Femur (tissue), 1 donor: ENCODE results near the gene GMDS.
A peak's percentile ranks its signal among the peaks of the same experiment; 100 is the strongest.

Experiments
- DNase-seq: peaks from one replicate; pipeline ENCODE4 v3.0.0-alpha.2; 2017

GMDS gene

DNA sequence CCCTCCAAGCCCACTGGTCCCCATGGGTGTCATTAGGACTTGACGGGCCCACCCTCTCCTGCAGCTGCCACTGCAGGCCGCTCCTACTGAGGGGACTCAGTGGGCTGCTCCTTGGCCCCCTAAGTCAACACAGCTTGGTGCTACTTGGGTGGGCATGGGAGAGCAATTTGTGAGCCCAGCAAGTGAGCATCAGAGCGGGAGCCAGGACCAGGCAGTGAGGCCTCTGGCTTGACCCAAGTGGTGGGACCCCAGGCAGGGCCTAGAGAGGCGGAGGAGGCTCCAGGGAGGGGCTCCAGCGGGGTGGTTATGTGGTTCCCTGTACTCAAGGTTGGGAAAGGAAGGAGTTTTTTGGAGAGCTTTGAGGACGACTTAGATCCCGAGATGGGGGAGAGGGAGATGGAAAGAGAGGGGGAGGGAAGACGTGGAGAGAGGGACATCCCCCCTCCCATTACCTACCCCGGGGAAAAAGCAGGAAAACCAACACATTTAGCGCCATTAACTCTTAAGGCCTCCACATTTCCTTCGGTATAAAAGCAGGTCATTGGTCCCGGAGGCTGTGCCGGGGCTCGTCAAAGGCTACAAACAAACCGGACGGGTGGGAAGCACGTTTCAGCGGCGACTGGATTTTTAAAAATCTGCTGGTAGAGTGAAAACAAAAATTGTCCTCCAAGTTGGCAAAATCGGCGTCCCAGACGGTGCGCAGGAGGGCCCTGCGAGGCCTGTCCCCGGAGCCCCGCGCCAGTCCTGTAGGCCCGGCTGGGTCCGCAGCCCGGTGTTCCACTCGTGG, 626.9 kb downstream of the GMDS start:
- peak; percentile 40 for DNase-seq

DNA sequence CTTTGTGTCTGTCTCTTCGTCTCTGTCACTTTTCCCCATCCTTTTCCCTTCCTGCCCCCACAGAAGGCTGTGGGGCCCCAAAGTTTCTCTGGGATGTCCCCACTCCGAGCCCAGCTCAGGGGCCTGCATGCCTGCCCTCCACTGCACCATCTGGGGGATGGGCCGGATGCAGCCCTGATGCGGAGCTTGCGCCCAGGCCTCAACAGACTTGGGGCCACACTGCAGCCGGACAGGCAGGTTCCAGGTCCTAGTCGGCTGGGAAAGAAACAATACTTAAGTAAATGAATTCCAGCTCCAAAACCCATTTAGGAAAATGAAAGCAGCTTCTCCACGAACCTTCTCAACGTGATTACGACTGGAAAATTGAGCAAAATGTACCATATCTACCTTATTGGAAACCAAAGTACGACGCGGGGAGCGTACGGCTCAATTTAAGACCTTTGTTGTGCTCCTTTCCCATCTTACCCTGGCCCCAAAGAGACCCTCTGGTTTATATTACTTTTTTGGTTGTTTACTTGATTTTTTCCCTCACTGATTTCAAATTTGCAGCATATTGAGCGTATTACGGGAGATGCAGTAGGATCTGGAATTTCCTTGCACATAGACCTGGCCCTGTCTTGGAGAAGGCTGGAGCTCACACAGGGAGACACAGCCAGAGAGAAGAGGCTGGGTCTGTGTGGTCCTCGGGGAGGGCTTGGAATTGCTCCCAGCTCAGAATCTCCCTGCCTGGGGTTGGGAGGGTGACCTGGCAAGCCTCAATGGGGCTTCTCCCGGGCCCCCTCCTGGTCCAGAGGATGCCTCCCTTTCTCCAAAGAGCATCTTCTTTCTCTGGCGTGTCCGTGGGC, 627.7 kb downstream of the GMDS start:
- peak; percentile 50 for DNase-seq

DNA sequence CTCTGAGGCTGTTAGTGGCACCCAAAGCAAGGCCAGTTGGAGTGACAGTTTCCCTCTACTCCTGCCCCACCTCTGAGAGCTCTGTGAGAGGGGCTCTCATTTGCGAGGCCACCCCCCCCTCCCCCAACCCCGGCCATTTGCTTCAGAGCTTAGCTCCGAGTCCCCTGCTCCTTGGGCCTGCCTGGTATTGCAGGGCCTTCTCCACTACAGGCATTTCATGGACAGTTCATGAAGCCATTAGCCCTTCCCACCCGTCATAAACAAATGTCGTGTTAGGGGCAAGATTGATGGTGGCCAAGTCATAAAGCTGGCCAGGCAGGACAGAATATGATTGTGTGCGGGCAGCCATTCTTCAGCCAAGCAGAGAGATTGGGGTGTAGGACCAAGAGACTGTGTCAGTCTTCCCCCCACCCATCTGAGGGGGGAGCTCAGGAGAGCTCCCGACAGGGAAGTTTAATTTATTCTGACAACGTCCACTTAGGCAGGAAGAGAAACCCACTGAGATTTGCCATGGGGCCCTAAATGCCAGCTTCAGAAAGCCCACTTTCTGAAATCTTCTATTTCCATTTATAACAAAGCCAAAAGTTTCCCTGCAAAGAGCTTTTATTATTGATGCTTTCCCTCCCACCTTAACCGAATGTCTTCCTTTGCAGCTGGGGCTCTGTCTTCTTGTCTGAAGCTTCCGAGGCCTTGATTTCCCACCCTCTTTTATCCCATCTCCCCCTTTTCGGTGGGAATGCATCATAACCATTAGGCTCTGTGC, 628.5 kb downstream of the GMDS start:
- no peak for DNase-seq

DNA sequence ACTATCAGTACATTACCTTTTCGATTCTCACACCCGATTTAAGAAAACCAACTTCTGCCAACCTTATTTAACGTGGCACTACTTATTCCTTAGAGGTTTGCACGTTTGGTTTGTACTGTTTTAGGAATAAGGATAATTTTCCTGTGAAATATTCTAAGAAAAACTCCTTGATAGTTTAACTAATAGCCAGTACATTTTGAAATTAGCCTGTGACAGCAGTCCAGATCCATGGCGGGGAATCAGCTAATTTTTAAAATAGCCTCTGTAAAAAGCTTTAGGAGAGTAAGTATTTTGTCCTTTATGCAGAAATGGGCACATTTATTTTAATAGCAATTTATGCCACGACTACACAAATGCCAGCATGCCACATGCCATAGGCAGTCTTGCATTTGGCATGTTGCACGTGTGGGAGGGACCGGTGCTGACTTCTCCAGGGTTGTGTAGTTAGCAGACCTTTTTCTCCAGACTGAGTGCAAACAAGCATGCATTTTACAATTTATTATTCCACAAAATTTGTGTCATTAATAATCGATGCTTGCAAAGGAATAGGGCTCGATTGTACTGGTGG, 629.5 kb downstream of the GMDS start:
- peak; percentile 49 for DNase-seq

DNA sequence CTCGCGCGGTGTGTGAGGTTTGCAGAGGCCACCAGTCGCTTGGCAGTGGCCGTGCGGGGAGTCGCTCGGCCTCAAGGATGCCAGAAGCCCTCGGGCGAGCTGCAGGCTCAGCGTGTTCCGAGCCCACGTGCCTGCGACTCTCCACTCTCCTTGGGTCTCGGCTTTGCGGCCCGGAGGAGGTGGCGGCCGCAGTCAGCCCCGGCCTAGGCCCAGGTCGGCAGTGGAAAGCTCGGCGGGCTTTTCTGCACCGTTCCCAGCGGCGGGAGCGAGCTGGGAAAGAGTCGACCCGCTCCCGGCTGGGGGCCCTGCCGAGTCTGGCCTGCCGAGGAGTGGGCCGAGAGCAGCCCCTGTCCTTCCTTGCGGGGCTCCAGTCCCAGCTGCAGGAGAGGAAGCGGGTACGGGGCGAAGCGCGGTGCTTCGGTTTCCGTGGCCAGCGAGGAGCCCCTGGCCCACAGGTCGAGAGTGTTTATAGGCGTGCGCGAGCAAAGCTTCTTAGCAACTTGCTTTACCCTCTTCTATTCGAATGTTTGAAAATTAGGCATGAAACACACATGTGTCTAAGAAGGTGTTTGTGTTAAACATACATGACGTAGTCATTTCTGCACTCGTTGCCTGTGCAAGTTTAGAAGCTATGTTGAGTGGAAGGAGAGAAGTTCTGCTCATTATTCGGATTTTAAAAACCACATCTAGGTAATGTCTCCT, 630.1 kb downstream of the GMDS start:
- DNase-seq: no peak

DNA sequence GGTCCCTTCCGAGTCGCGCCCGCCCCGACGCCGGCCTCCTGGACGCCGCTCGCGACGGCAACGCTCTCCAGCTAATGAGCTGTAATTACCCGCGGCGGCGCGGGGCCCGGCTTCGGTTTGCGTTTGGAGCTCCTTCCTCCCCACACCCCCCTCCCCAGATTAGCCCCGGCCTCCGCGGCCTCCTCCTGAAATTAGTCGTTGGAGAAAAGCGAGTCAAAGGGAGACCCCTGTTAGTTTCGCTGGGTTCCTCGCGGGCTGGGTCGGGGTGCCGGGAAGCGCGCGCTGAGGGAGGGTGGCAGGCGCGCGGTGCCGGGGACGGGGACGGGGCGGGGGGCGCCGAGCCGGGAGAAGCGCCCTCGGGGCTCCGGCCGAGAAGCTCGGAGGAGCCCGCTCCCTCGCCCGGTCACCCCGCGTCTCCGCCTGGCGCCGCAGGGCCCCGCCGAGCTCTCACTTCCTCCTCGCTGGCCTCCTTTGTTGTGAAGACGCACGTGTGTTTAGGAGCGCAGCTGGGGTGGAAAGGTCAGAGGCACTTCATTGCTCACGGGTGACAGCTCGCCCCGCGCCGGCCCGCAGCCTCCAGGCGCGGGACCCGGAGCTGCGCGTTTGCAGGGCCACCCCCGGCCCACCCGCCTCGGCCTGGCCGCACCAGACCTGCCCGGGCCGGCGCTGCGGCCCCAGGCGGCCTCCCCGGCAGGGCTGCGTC, 630.8 kb downstream of the GMDS start:
- DNase-seq: peak; percentile 46

DNA sequence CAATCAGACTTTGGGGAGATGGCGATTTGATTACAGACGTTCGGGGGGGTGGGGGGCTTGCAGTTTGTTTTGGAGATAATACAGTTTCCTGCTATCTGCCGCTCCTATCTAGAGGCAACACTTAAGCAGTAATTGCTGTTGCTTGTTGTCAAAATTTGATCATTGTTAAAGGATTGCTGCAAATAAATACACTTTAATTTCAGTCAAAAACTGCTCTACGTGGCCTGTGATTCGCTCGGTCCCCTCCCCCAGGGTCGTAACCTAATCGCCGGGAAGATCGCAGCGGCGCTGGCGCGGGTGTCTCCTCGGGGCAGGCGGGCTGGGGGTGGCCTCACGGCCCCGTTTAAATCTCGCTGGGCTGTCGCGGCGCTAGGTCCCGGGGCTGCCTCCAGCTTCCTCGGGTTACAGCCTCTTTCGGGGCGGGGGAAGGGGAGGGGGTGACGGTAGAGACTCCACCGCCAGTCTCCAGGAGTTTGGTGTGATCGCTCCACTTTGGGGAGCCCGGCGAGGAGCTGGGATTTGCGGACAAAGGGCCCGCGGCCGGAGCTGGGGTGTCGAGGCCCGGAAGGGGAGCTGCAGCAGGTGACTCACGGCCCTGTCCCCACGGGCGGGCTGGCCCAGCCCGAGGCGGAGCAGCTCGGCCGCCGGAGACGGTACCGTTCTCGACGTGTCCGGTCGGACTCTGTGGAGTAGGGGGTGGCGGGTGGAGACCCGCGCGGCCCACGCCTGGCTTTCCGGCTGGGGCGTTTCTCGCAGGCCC, 631.5 kb downstream of the GMDS start:
- peak; percentile 71 for DNase-seq

DNA sequence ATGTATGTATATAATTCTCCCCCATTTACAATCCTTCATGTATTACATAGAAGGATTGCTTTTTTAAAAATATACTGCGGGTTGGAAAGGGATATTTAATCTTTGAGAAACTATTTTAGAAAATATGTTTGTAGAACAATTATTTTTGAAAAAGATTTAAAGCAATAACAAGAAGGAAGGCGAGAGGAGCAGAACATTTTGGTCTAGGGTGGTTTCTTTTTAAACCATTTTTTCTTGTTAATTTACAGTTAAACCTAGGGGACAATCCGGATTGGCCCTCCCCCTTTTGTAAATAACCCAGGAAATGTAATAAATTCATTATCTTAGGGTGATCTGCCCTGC, 632.1 kb downstream of the GMDS start:
- no peak for DNase-seq

DNA sequence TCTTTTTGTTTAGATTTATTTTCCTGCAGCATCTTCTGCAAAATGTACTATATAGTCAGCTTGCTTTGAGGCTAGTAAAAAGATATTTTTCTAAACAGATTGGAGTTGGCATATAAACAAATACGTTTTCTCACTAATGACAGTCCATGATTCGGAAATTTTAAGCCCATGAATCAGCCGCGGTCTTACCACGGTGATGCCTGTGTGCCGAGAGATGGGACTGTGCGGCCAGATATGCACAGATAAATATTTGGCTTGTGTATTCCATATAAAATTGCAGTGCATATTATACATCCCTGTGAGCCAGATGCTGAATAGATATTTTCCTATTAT, 632.5 kb downstream of the GMDS start:
- no peak for DNase-seq

DNA sequence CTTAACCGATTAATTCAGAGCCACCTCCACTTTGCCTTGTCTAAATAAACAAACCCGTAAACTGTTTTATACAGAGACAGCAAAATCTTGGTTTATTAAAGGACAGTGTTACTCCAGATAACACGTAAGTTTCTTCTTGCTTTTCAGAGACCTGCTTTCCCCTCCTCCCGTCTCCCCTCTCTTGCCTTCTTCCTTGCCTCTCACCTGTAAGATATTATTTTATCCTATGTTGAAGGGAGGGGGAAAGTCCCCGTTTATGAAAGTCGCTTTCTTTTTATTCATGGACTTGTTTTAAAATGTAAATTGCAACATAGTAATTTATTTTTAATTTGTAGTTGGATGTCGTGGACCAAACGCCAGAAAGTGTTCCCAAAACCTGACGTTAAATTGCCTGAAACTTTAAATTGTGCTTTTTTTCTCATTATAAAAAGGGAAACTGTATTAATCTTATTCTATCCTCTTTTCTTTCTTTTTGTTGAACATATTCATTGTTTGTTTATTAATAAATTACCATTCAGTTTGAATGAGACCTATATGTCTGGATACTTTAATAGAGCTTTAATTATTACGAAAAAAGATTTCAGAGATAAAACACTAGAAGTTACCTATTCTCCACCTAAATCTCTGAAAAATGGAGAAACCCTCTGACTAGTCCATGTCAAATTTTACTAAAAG, 633.0 kb downstream of the GMDS start:
- no peak for DNase-seq

DNA sequence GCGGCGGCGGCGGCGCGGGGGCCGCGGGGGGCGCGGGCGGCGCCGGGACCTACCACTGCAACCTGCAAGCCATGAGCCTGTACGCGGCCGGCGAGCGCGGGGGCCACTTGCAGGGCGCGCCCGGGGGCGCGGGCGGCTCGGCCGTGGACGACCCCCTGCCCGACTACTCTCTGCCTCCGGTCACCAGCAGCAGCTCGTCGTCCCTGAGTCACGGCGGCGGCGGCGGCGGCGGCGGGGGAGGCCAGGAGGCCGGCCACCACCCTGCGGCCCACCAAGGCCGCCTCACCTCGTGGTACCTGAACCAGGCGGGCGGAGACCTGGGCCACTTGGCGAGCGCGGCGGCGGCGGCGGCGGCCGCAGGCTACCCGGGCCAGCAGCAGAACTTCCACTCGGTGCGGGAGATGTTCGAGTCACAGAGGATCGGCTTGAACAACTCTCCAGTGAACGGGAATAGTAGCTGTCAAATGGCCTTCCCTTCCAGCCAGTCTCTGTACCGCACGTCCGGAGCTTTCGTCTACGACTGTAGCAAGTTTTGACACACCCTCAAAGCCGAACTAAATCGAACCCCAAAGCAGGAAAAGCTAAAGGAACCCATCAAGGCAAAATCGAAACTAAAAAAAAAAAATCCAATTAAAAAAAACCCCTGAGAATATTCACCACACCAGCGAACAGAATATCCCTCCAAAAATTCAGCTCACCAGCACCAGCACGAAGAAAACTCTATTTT, 633.7 kb downstream of the GMDS start:
- DNase-seq: no peak

DNA sequence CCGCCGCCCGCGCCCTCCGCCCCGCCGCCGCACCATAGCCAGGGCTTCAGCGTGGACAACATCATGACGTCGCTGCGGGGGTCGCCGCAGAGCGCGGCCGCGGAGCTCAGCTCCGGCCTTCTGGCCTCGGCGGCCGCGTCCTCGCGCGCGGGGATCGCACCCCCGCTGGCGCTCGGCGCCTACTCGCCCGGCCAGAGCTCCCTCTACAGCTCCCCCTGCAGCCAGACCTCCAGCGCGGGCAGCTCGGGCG, 634.2 kb downstream of the GMDS start:
- no peak for DNase-seq

DNA sequence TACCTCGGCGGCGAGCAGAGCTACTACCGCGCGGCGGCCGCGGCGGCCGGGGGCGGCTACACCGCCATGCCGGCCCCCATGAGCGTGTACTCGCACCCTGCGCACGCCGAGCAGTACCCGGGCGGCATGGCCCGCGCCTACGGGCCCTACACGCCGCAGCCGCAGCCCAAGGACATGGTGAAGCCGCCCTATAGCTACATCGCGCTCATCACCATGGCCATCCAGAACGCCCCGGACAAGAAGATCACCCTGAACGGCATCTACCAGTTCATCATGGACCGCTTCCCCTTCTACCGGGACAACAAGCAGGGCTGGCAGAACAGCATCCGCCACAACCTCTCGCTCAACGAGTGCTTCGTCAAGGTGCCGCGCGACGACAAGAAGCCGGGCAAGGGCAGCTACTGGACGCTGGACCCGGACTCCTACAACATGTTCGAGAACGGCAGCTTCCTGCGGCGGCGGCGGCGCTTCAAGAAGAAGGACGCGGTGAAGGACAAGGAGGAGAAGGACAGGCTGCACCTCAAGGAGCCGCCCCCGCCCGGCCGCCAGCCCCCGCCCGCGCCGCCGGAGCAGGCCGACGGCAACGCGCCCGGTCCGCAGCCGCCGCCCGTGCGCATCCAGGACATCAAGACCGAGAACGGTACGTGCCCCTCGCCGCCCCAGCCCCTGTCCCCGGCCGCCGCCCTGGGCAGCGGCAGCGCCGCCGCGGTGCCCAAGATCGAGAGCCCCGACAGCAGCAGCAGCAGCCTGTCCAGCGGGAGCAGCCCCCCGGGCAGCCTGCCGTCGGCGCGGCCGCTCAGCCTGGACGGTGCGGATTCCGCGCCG, 634.7 kb downstream of the GMDS start:
- DNase-seq: no peak

DNA sequence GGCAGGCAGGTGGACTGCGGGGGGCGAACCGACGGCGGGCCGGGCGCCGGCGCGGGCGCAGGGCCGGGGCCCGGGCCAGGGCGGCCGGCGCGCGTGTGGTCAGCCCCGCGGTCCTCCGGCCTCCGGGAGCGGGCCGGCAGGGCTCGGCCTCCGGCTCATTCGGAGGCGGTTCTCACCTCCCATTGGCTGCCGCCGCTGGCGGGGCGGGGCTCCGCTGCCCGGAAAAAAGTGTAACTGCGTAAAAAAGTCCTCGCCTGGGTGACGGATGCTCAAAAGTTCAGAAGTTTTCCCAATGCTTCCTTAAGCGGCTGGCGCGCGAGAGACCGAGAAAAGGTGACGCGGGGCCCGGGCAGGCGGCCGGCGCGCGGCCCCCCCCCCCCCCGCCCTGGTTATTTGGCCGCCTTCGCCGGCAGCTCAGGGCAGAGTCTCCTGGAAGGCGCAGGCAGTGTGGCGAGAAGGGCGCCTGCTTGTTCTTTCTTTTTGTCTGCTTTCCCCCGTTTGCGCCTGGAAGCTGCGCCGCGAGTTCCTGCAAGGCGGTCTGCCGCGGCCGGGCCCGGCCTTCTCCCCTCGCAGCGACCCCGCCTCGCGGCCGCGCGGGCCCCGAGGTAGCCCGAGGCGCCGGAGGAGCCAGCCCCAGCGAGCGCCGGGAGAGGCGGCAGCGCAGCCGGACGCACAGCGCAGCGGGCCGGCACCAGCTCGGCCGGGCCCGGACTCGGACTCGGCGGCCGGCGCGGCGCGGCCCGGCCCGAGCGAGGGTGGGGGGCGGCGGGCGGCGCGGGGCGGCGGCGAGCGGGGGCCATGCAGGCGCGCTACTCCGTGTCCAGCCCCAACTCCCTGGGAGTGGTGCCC, 635.5 kb downstream of the GMDS start, which contains the start of gene FOXC1:
FOXC1 (plus strand) TSS at position 268 of the 849 bp plus-strand sequence; CDS start at position 799, 531 bp downstream.
- DNase-seq: peak; percentile 96

DNA sequence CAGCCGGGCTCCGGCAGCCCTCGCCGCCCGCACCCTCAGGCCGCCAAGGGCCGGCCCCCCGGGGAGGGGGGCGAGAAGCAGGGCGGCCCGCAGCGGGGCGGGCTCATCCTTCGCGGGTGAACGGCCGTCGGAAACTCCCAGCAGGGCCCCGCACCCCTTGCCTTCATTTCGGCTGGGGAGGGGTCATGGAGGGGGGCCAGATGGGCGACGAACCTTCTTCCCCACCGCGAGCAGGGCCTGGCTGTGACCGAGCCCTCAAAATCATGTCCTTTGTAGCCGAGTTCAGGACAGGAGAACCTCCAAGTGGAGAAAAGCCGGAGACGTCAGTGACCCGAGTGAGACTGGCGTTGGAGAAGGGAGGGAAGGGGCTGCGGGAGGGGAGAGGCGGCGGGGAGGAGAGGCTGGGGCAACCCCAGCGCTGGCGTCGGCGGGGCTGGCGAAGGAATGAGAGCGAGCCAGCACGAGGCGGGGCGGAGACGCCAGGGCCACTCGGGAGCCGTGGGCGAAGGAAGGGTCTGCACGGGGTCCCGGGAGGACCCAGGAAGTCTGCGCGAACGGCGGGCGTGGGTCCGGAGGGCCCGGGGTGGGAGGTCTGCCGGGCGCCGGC, 636.3 kb downstream of the GMDS start:
- DNase-seq: peak; percentile 79

DNA sequence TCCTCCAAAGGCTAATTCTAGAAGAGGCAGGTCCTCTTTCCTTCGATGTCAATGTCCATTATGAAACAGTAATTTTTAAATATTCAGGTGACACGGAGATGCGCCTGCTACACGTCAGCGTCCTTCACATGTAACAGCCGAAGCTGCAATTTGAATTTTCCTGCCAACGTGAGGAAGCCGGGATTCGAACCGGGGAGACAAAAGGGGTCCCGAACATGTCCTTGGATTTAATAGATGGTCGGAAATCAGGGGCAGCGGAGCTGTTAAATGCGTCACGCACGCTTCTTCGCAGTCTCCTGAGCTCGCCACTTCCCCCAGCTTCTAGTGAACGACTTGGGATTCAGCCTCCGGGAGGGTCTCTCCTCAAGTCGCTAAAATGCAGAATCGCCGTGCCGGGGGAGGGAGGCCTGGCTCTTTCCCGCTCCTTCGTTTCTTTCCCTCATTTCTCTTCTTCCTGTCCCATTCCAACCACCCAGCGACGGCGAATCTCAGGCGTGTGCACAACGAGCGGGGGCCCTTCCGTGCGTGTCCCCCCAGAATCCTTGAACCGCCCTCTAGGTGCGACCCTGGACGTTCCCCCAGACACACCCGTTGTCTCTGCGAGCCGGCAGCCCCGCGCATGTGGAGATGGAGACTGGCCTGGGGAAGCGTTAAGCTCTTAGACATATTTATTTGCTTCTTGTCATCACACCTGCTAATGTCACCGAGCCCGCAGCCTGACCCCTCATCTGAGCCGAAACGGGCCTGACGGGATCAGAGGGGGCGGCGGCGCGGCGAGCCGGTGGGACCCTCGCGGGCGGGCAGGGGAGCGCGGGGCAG, 637.0 kb downstream of the GMDS start:
- DNase-seq: no peak
